ENCODE data around the gene INTS13.

Gene INTS13

DNA sequence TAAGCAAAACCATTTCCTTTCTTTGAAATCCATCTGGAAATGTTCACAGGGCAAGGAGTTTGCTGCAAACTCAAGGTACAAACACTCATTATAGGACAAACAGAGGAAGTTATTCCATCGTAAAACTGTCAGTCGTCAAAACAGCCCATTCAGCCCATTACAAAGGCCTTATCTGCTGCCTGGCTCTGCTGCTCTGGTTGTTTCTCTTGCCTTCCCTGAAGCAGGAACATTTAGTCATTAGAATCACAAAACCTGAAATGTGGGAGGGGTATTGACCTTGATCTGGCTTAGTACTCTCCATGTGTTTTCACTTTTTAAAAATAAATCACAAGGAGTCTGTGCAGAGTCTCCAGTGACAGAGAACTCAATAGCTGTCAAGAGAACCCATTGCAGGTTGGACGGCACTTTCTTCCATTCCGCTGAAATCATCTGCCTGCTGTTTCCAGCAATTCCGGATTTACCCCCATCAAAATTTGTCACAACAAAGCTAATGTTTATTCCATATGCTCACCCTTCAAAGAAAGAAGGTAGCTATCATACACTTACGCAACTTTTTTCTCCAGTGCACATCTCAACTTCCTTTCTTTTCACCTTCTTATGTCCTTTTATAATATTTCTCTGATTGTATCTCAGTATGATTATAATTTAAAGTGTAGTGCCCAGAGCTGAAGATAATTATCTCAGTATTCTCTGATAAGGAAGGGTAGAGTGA lies 80.2 kb downstream of the INTS13 start:
- no peak overlapping the region for H3K4me3 ChIP-seq (ENCODE audit: insufficient read depth, low read depth, low read length, poor library complexity, severe bottlenecking)

DNA sequence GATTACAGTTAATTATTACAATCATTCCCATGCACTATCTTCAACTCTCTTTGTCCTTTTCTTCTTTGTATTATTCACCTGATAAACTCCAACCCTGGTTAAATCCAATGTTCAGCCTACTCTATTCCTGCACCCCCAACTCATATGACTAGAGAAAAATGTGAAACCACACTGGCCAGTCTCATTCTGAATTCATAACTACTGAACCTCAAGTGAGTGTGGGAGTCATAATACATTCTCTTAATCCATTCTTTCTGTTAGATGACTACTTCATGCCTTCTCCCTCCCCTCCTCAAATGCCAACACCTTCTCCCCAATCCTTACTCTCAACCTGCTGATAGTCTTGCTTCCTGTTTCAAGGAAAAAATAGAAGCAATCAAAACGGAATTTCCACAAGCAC lies 82.4 kb downstream of the INTS13 start:
- H3K4me3 ChIP-seq (ENCODE audit: insufficient read depth, low read depth, low read length, poor library complexity, severe bottlenecking) = no peak overlapping the region
- no peaks in the 10 kb centered on the region for H3K27me3 ChIP-seq (replicated peaks; ENCODE audit: control insufficient read depth, insufficient read depth, low read length, poor library complexity, severe bottlenecking)
- DNase-seq = no peak
- no peaks in the 10 kb centered on the region for H3K36me3 ChIP-seq (ENCODE audit: control insufficient read depth, insufficient read depth, low read length)
- no peak overlapping the region for H3K27ac ChIP-seq (ENCODE audit: insufficient read depth, low read length, poor library complexity, severe bottlenecking)
- H3K4me1 ChIP-seq (ENCODE audit: control insufficient read depth, insufficient read depth, low read length, poor library complexity, severe bottlenecking) = no peaks in the 10 kb centered on the region
- no peaks in the 10 kb centered on the region for H3K9me3 ChIP-seq (ENCODE audit: control insufficient read depth, low read length)

More for the DNA sequence above, 80.2 kb downstream of the INTS13 start:
- Histone ChIP-seq H3K9me3 (ENCODE audit: control insufficient read depth, low read length) (no peaks in the 10 kb centered on the region), H3K4me1 (ENCODE audit: control insufficient read depth, insufficient read depth, low read length, poor library complexity, severe bottlenecking) (no peaks in the 10 kb centered on the region), H3K27ac (ENCODE audit: insufficient read depth, low read length, poor library complexity, severe bottlenecking) (no peak overlapping the region), H3K36me3 (ENCODE audit: control insufficient read depth, insufficient read depth, low read length) (no peaks in the 10 kb centered on the region), H3K27me3 (replicated peaks; ENCODE audit: control insufficient read depth, insufficient read depth, low read length, poor library complexity, severe bottlenecking) (no peaks in the 10 kb centered on the region)
- DNase-seq = no peak

Measured in effector memory CD4-positive, alpha-beta T cell (primary cell).